ENCODE results near the gene PPM1J. TPM values are rescaled to one million over a fixed set of nuclear protein-coding genes. Genes with fewer than 3 reads are reported as not detected.

PPM1J gene
- total RNA-seq, 1 donor from 2014 or later: 0.67 TPM

GRCh38 chr1:112714313-112715263 is 544 bp downstream of the PPM1J start:
- Mint-ChIP-seq H3K36me3 (ENCODE audit: unreplicated experiment) (no peaks in the 10 kb centered on the region), H3K27me3 (ENCODE audit: unreplicated experiment) (no peaks in the 10 kb centered on the region), H3K27ac (ENCODE audit: unreplicated experiment) (peak overlapping the region; percentile 42), H3K4me1 (ENCODE audit: unreplicated experiment) (peaks cover 18% of the 10 kb centered on the region), H3K9me3 (ENCODE audit: unreplicated experiment) (no peaks in the 10 kb centered on the region), H3K4me3 (ENCODE audit: unreplicated experiment) (peak overlapping the region; percentile 81)
- no peak for DNase-seq (ENCODE audit: extremely low spot score, unreplicated experiment)
- peak; percentile 17 for TF ChIP-seq CTCF (IDR thresholded peaks at IDR 0.05)

- peaks cover 18% of the 10 kb centered on the region for H3K4me1 Mint-ChIP-seq (ENCODE audit: unreplicated experiment)
- H3K9me3 Mint-ChIP-seq (ENCODE audit: unreplicated experiment): no peaks in the 10 kb centered on the region
- DNase-seq (ENCODE audit: extremely low spot score, unreplicated experiment): no peak
- H3K27me3 Mint-ChIP-seq (ENCODE audit: unreplicated experiment): no peaks in the 10 kb centered on the region
- no peak overlapping the region for H3K27ac Mint-ChIP-seq (ENCODE audit: unreplicated experiment)
- no peak for TF ChIP-seq CTCF (IDR thresholded peaks at IDR 0.05)
- no peaks in the 10 kb centered on the region for H3K36me3 Mint-ChIP-seq (ENCODE audit: unreplicated experiment)
- peak overlapping the region; percentile 81 for H3K4me3 Mint-ChIP-seq (ENCODE audit: unreplicated experiment)
Observed at GRCh38 chr1:112713466-112714312, 1.4 kb downstream of the PPM1J start.

GRCh38 chr1:112712701-112713128 is 2.4 kb downstream of the PPM1J start:
- no peaks in the 10 kb centered on the region for H3K27me3 Mint-ChIP-seq (ENCODE audit: unreplicated experiment)
- H3K36me3 Mint-ChIP-seq (ENCODE audit: unreplicated experiment): no peaks in the 10 kb centered on the region
- H3K4me3 Mint-ChIP-seq (ENCODE audit: unreplicated experiment): no peak overlapping the region
- TF ChIP-seq CTCF (IDR thresholded peaks at IDR 0.05): no peak
- no peak overlapping the region for H3K27ac Mint-ChIP-seq (ENCODE audit: unreplicated experiment)
- no peaks in the 10 kb centered on the region for H3K9me3 Mint-ChIP-seq (ENCODE audit: unreplicated experiment)
- peaks cover 20% of the 10 kb centered on the region for H3K4me1 Mint-ChIP-seq (ENCODE audit: unreplicated experiment)
- DNase-seq (ENCODE audit: extremely low spot score, unreplicated experiment): no peak

GRCh38 chr1:112712191-112712590 is 2.9 kb downstream of the PPM1J start:
- H3K4me1 Mint-ChIP-seq (ENCODE audit: unreplicated experiment): peaks cover 24% of the 10 kb centered on the region

More at GRCh38 chr1:112712191-112712590, 2.9 kb downstream of the PPM1J start:
- no peak for DNase-seq (ENCODE audit: extremely low spot score, unreplicated experiment)
- TF ChIP-seq CTCF (IDR thresholded peaks at IDR 0.05): no peak
- no peaks in the 10 kb centered on the region for H3K36me3 Mint-ChIP-seq (ENCODE audit: unreplicated experiment)
- no peak overlapping the region for H3K27ac Mint-ChIP-seq (ENCODE audit: unreplicated experiment)
- H3K9me3 Mint-ChIP-seq (ENCODE audit: unreplicated experiment): no peaks in the 10 kb centered on the region
- H3K4me3 Mint-ChIP-seq (ENCODE audit: unreplicated experiment): no peak overlapping the region
- H3K27me3 Mint-ChIP-seq (ENCODE audit: unreplicated experiment): no peaks in the 10 kb centered on the region

Measured in osteocyte (in vitro differentiated cells).